BLaER1 (cell line): ENCODE measurements around the gene CASP8AP2.
"Not testable (repeated sequence)": the region's sequence is repeated elsewhere in the genome, so short reads cannot be mapped to it uniquely, and the experiment has no call there.

Experiments
- H3K27ac ChIP-seq: shearing (Covaris generic); formaldehyde crosslinking; 2 replicates; pipeline ENCODE4 v1.8.1; 2022
- H3K27me3 ChIP-seq: shearing (Covaris generic); formaldehyde crosslinking; 2 replicates; pipeline ENCODE4 v1.8.1; 2022
- H3K36me3 ChIP-seq: shearing (Covaris generic); formaldehyde crosslinking; 2 replicates; pipeline ENCODE4 v1.8.1; 2022
- H3K4me1 ChIP-seq: shearing (Covaris generic); formaldehyde crosslinking; 2 replicates; pipeline ENCODE4 v1.8.1; 2022
- H3K4me2 ChIP-seq: shearing (Covaris generic); formaldehyde crosslinking; 2 replicates; pipeline ENCODE4 v1.8.1; 2022
- H3K4me3 ChIP-seq: shearing (Covaris generic); formaldehyde crosslinking; 2 replicates; pipeline ENCODE4 v1.8.1; 2022
- H3K9ac ChIP-seq: shearing (Covaris generic); formaldehyde crosslinking; 2 replicates; pipeline ENCODE4 v1.8.1; 2022
- H3K9me3 ChIP-seq: shearing (Covaris generic); formaldehyde crosslinking; 2 replicates; pipeline ENCODE4 v1.8.1; 2022
- H4K20me1 ChIP-seq: shearing (Covaris generic); formaldehyde crosslinking; 2 replicates; pipeline ENCODE4 v1.8.1; 2022
- Cebpa-rat ChIP-seq: shearing (Covaris generic); IDR thresholded peaks from 2 replicates; pipeline ENCODE4 v1.8.1; 2022

The CASP8AP2 gene

DNA sequence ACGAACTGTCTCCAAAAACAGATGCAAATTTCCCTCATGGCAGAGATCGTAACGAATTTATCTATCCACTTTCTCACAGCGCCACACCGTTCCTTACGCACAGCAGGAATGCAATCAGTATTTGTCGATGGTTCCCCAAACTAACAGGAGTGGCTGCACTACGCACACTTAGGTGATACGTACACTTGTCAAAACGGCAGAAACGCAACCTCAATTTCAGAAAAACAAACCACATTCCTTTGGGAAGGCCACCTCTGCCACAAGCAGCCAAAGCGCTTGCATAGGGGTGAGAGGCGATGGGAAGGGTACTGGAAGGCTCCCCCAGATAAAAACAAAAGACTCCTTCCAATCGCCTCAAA is 10.7 kb upstream of the CASP8AP2 start:
- H3K36me3 ChIP-seq: 0 out of 2 replicates have a peak, but pooled peaks cover 9% of the 10 kb centered on the region
- H3K9me3 ChIP-seq: no peaks in the 10 kb centered on the region
- H3K27me3 ChIP-seq: no peaks in the 10 kb centered on the region
- peaks cover 25% of the 10 kb centered on the region for H3K4me1 ChIP-seq
- peak overlapping the region; percentile 80 for H3K4me3 ChIP-seq
- H3K27ac ChIP-seq: peak overlapping the region; percentile 82
- TF ChIP-seq Cebpa-rat: no peak
- H4K20me1 ChIP-seq: peaks cover 40% of the 10 kb centered on the region
- peak overlapping the region; percentile 73 for H3K4me2 ChIP-seq
- H3K9ac ChIP-seq: peak overlapping the region; percentile 83

DNA sequence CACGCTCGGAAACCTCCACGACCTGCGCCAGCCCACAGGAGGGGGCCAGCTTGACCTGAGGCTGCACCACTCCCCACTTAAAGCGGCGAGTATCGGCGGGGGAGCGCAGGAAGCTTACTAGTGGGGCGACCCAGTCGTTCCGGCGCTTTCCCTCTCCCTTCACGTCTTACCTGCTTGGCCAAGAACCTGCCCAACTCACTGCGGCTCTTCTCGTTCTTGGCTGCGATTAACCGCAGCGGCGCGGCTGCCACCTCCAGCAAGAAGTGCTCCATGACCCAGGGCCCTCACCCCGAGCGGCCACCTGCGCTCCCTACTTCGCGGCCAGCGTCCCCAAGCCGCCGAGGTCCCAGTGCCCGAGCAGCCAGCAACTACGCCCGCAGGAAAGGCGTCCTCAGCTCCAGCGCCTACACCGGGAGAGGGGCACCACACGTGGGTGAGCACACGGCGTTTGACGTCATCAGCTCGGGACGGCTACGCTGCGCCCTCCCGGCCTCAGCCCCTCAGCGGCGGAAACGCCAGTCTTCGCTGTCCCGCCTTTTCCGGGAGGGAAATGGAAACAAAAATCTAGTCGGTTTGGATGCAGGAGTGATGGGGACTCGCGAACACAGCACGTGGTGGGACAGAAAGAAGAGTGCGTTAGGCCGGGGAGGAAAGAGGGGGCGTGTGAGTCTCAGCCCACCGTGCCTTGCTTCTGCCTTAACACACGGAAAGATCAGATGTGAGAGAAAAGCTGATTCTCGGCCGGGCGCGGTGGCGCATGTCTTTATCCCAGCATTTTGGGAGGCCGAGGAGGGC is 10.1 kb upstream of the CASP8AP2 start, which contains the start of gene MDN1:
Gene MDN1 (minus strand): TSS at position 459 of the 795 bp plus-strand sequence. CDS start 187 bp downstream, at position 272.
- Histone ChIP-seq H3K9me3 (no peaks in the 10 kb centered on the region), H3K9ac (peak within 1 kb of the TSS; percentile 83), H3K27me3 (no peaks in the 10 kb centered on the region), H3K27ac (peak within 1 kb of the TSS; percentile 82), H3K4me1 (peaks cover 25% of the 10 kb centered on the region), H3K4me2 (peak within 1 kb of the TSS; percentile 73), H3K4me3 (peak within 1 kb of the TSS; percentile 80), H4K20me1 (peaks cover 34% of the 10 kb centered on the region), H3K36me3 (0 out of 2 replicates have a peak, but pooled peaks cover 9% of the 10 kb centered on the region)
- TF ChIP-seq Cebpa-rat: no peak

DNA sequence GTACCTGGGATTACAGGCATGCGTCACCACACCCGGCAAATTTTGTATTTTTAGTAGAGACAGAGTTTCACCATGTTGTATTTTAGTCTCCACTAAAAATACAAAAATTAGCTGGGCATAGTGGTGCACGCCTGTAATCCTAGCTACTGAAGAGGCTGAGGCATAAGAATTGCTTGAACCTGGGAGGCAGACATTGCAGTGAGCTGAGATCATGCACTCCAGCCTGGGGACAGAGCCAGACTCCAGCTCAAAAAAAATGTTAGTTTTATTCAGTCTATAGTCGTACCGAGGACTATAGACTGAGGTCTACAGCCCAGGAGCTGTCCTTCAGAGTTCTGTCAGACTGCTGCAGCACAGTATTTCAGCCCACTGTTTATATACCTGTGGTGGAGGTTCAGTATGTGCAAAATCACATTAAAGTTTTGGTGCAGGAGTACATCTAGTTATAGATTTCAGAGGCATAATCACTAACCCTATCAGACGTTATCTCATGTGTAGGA is 3.6 kb upstream of the CASP8AP2 start:
- Histone ChIP-seq H3K27me3 (no peaks in the 10 kb centered on the region), H3K4me2 (no peak overlapping the region), H3K9ac (no peak overlapping the region), H3K36me3 (no peaks in the 10 kb centered on the region), H3K27ac (no peak overlapping the region), H4K20me1 (no peaks in the 10 kb centered on the region), H3K9me3 (no peaks in the 10 kb centered on the region), H3K4me1 (peaks cover 9% of the 10 kb centered on the region; the same call in 1 of the 2 replicates), H3K4me3 (no peak overlapping the region)
- no peak for TF ChIP-seq Cebpa-rat

DNA sequence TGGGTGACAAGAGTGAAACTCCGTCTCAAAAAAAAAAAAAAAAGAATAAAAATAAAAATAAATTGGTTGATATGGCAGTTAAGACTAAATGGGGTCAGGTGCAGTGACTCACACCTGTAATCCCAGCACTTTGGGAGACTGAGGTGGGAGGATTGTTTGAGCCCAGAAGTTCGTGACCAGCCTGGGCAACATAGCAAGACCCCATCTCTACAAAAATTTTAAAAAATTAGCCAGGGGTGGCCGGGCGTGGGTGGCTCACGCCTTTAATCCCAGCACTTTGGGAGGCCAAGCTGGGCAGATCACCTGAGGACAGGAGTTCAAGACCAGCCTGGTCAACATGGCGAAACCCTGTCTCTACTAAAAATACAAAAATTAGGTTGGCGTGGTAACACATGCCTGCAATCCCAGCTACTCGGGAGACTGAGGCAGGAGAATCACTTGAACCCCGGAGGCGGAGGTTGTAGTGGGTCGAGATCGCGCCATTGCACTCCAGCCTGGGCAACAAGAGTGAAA is 1.1 kb upstream of the CASP8AP2 start:
- H3K27me3 ChIP-seq, H3K9me3 ChIP-seq, H4K20me1 ChIP-seq, H3K36me3 ChIP-seq: not testable (repeated sequence)
- Histone ChIP-seq H3K4me2 (peak overlapping the region; percentile 59), H3K4me3 (peak overlapping the region; percentile 80), H3K4me1 (peaks cover 10% of the 10 kb centered on the region; the same call in 1 of the 2 replicates), H3K9ac (peak overlapping the region; percentile 81), H3K27ac (peak overlapping the region; percentile 60; the same call in 1 of the 2 replicates)

DNA sequence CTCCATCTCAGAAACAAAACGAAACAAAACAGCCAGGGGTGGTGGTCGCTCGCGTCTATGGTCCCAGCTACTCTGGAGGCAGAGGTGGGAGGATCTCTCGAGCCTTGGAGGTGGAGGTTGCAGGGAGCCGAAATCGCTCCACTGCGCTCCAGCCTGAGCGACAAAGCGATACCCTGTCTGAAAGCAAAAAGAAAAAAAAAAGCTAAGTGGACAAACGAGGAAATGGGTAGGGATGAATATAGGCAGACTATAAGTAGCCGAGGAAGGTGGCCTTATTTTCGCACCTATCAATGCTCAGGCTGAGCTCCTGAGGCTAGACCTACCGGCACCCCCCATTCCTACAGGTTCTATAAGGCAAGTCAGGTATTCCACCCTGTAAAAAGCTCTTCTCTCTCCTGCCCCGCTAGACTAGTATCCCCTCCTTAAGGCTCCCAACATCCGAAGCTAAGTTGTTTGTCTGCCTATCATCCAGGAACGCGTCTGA is 650 bp upstream of the CASP8AP2 start:
- no peaks in the 10 kb centered on the region for H4K20me1 ChIP-seq
- H3K27ac ChIP-seq: peak overlapping the region; percentile 60; the same call in 1 of the 2 replicates
- H3K36me3 ChIP-seq: 0 out of 2 replicates have a peak, but pooled peaks cover 10% of the 10 kb centered on the region
- H3K27me3 ChIP-seq: no peaks in the 10 kb centered on the region
- H3K4me2 ChIP-seq: peak overlapping the region; percentile 59
- H3K9me3 ChIP-seq: no peaks in the 10 kb centered on the region
- peak overlapping the region; percentile 80 for H3K4me3 ChIP-seq
- peak overlapping the region; percentile 81 for H3K9ac ChIP-seq
- no peak for TF ChIP-seq Cebpa-rat
- peaks cover 10% of the 10 kb centered on the region; the same call in 1 of the 2 replicates for H3K4me1 ChIP-seq

DNA sequence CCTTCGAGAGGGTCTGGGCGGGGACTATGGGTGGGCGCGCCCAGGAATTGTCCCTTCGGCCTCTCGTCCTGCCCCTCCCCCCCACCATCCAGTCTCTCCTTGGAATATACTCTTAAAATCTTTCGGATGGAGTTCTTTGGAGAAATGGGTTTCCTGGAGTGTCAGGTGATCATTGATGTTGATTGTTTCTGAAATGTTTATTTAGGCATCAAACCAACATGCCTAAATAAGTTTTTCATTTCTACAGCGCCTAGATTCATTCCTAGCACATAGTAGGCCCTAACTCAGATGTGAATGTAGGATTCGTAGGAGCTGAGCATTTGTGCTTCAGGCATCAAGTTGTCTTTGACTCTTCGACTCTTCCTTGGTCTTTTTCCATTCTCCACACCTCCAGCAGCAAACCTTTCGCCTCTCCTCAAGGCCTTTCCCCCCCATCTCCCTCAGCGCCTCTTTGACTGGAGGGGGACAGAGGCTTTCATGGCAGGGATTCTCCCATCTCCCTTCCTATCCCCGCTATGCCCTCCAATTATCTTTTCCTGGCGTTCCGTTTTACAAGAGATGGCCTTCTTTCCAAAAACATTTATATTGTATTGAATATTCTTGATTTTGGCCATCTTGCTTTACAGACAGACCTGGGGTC is 610 bp downstream of the CASP8AP2 start:
- Histone ChIP-seq H4K20me1 (no peaks in the 10 kb centered on the region), H3K4me1 (peaks cover 20% of the 10 kb centered on the region), H3K27me3 (no peaks in the 10 kb centered on the region), H3K9ac (peak overlapping the region; percentile 85), H3K36me3 (0 out of 2 replicates have a peak, but pooled peaks cover 10% of the 10 kb centered on the region), H3K27ac (peak overlapping the region; percentile 79), H3K9me3 (no peaks in the 10 kb centered on the region), H3K4me3 (peak overlapping the region; percentile 80), H3K4me2 (peak overlapping the region; percentile 80)
- TF ChIP-seq Cebpa-rat: no peak

DNA sequence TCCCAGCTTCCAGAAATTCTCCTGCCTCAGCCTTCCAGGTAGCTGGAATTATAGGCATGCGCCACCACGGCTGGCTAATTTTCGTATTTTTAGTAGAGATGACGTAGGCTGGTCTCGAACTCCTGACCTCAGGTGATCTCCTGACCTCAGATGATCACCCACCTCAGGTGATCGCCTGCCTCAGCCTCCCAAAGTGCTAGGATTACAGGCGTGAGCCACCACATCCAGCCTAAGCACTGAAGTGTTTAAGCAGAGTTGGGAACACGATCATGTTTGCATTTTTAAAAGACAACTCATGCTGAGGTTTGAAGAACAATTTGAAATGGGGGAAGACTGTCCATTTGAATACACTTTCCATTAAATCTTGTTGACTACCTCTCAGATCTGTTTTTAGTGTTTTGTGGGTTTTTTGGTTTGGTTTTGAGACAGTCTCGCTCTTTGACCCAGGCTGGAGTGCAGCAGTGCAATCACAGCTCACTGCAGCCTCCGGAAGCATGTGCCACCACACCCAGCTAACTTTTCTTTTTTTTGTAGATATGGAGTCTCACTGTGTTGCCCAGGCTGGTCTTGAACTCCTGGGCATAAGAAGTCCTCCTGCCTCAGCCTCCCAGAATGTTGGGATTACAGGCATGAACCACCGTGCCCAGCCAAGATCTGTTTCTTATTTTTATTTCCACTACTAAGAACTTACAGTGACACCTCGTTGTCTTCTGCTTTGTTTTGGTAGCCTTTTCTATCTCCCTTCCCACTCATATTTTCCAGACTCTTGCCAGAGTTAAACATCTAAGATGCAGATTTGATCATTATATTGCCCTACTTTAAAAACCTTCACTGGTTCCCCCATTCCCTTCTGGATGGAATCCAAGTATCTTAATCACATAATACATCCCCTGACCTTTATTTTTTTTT is 5.5 kb downstream of the CASP8AP2 start:
- no peaks in the 10 kb centered on the region for H3K9me3 ChIP-seq
- H3K27me3 ChIP-seq: no peaks in the 10 kb centered on the region
- no peak overlapping the region for H3K4me3 ChIP-seq
- no peak for TF ChIP-seq Cebpa-rat
- H3K27ac ChIP-seq: no peak overlapping the region
- no peaks in the 10 kb centered on the region for H4K20me1 ChIP-seq
- H3K9ac ChIP-seq: no peak overlapping the region
- peaks cover 38% of the 10 kb centered on the region for H3K4me1 ChIP-seq
- H3K36me3 ChIP-seq: peaks cover 19% of the 10 kb centered on the region; the same call in 1 of the 2 replicates
- peak overlapping the region; percentile 57 for H3K4me2 ChIP-seq

DNA sequence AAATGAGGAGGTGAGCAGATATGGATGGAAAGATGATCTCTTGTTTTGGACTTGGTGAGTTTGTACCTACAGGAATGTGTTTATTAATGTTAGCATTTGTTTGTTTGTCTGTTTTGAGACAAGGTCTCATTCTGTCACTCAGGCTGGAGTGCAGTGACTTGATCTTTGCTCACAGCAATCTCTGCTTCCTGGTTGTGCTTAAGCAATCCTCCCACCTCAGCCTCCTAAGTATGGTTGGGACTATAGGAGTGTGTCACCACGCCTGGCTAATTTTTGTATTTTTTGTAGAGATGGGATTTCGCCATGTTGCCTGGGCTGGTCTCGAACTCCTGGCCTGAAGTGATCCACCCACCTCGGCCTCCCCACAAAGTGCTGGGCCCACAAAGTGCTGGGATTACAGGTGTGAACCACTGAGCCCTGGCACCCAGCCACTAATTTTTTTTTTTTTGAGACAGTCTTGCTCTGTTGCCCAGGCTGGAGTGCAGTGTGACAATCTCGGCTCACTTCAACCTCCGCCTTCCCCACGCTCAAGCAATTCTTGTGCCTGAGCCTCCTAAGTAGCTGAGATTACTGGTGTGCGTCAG is 7.1 kb downstream of the CASP8AP2 start:
- no peak overlapping the region for H3K4me2 ChIP-seq
- peaks cover 33% of the 10 kb centered on the region for H3K4me1 ChIP-seq
- no peaks in the 10 kb centered on the region for H3K27me3 ChIP-seq
- no peak for TF ChIP-seq Cebpa-rat
- no peaks in the 10 kb centered on the region for H4K20me1 ChIP-seq
- no peak overlapping the region for H3K4me3 ChIP-seq
- no peak overlapping the region for H3K27ac ChIP-seq
- H3K9ac ChIP-seq: no peak overlapping the region
- no peaks in the 10 kb centered on the region for H3K9me3 ChIP-seq
- peaks cover 19% of the 10 kb centered on the region; the same call in 1 of the 2 replicates for H3K36me3 ChIP-seq
